ENCODE measurements around the gene COL4A6.

GRCh38 chrX:108332281-108332680 lies 105.9 kb downstream of the COL4A6 start:
- TF ChIP-seq POLR2A (IDR thresholded peaks at IDR 0.05) = no peak
- TF ChIP-seq CTCF (IDR thresholded peaks at IDR 0.05 in 8 of 11, conservative IDR thresholded peaks at IDR 0.05 in 3 of 11) = no peak
